H7 (cell line): ENCODE data around the gene CYB561D1. TPM values are rescaled to one million over a fixed set of nuclear protein-coding genes. Genes with fewer than 3 reads are reported as not detected.
"Not testable (repeated sequence)": the region's sequence is repeated elsewhere in the genome, so short reads cannot be mapped to it uniquely, and the experiment has no call there.

Source experiments
- DNase-seq: peaks from one replicate; pipeline ENCODE4 v3.0.0; 2012
- H3K27me3 ChIP-seq: 2 replicates; pipeline ENCODE4 v1.6.0; 2011; ENCODE audit warnings: mild to moderate bottlenecking, low read length; ENCODE audit not compliant: control insufficient read depth, insufficient read depth
- H3K36me3 ChIP-seq: replicated peaks from 2 replicates; pipeline ENCODE4 v1.5.1; 2011; ENCODE audit warnings: low read length; ENCODE audit not compliant: control insufficient read depth, insufficient read depth
- H3K4me3 ChIP-seq: 2 replicates; pipeline ENCODE4 v1.5.1; 2011; ENCODE audit warnings: low read depth, mild to moderate bottlenecking, control low read depth, low read length, moderate library complexity; ENCODE audit not compliant: insufficient read depth
- total RNA-seq: library from RNA; depleted of rRNA; stranded (reverse); fragments of >200 nt; shearing (Covaris generic); gene quantifications from 2 replicates; pipeline ENCODE4 v1.2.3, GENCODE V29; 2014; rRNA removed

Gene CYB561D1, protein sequence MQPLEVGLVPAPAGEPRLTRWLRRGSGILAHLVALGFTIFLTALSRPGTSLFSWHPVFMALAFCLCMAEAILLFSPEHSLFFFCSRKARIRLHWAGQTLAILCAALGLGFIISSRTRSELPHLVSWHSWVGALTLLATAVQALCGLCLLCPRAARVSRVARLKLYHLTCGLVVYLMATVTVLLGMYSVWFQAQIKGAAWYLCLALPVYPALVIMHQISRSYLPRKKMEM
- 3.1 and 4.2 TPM in 2 replicates for total RNA-seq

DNA sequence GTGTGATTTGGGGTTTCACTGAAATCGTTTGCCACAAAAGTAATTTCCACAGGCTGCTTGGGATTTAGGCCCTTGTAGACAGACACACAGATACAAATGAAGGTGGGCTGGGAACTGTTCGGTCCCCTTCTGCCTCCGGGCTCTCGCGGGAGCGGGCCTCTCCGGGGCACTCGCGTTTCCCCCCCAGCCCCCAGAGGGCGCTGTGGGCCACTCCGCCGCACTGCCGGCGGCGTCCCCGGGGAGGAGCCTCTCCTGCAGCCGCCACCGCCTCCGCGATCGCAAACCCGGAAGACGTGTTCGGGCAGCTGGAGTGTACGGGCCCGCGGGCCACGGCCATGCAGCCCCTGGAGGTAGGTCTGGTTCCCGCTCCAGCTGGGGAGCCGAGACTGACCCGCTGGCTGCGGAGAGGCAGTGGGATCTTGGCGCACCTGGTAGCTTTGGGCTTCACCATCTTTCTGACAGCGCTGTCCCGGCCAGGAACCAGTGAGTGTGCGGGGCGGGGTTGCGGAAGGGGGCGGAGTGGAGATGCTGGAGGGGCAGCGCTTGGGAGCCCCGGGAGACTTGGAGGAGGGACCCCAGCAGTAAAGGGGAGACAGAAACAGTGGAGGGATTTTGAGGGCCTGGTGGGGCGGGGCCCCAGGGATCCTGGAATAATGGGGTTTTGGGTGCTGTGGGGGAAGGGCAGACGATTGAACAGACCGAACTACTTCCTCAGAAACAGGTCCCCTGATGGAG is at the start of gene CYB561D1:
Gene CYB561D1, plus strand, starts transcription at position 290 of the 735 bp plus-strand sequence. Its CDS starts 46 bp downstream, at position 336.
- Histone ChIP-seq H3K27me3 (no peaks in the 10 kb centered on the region), H3K4me3 (peak within 1 kb of the TSS; percentile 94), H3K36me3 (peaks cover 1% of the 10 kb centered on the region)
- DNase-seq: peak; percentile 97

DNA sequence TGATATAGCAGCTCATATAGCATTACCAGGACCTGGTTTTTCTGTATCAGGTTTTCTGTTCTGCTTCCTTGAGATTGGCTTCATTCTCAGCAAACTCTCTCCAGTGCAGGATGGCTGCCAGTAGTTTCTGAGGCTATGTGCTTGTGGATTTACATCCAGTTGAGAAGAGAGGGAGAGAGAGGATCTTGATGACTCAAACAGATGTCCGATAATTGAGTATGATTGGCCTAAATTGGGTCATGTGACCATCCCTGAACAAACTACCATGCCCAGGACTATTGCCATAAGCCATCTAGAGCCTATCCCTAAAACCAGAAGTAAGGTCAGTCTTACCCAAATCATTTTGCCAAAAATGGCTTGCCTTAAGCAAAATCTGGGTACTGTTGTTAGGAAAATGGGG is 49.5 kb upstream of the CYB561D1 start:
- Histone ChIP-seq H3K36me3 (no peaks in the 10 kb centered on the region), H3K4me3 (no peak overlapping the region), H3K27me3 (peaks cover 3% of the 10 kb centered on the region)
- DNase-seq: no peak

DNA sequence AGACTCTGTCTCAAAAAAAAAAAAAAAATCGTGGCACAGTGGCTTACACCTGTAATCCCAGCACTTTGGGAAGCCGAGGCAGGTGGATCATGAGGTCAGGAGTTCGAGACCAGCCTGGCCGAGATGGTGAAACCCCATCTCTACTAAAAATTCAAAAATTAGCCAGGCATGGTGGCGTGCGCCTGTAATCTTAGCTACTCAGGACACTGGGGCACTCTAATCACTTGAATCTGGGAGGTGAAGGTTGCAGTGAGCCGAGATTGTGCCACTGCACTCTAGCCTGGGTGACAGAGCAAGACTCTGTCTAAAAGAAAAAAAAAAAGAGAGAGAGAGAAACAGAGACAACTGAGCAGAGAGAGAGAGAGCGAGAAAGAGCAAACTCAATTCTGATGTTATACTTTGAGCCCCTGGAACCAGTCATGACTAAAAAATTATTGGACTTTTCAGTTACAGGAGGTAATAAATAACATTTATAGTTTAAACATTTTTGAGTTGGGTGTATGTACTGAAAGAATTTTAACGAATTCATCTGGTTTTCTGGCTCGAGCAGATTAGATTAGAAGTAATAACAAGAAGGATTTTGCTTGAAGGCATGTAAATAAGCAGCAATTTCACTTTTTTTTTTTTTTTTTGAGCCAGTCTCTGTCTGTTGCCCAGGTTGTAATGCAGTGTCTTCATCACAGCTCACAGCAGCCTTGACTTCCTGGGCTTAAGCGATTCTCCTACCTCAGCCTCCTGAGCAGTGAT is 47.8 kb upstream of the CYB561D1 start:
- not testable (repeated sequence) for H3K27me3 ChIP-seq, DNase-seq, H3K4me3 ChIP-seq, H3K36me3 ChIP-seq

DNA sequence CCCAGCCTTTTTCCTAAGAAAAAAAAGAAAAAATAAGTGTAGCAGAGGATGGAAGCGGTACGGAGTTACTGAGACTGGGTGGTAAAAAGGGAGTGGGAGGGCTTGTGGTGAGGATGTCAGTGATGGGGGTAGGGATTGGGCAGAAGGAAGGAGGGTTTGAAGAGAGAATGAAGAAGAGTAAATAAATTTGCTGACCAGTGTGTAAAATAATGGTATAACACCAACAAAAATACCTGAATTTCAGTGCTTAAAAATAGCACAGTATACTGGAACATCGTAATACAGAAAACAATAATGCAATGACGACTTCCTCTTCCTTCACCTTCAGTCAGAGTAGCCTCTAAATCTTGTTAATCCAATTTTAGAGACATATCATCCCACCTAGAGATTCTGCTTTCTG is 46.4 kb upstream of the CYB561D1 start:
- Histone ChIP-seq H3K4me3 (no peak overlapping the region), H3K36me3 (no peaks in the 10 kb centered on the region), H3K27me3 (peaks cover 3% of the 10 kb centered on the region)
- no peak for DNase-seq

DNA sequence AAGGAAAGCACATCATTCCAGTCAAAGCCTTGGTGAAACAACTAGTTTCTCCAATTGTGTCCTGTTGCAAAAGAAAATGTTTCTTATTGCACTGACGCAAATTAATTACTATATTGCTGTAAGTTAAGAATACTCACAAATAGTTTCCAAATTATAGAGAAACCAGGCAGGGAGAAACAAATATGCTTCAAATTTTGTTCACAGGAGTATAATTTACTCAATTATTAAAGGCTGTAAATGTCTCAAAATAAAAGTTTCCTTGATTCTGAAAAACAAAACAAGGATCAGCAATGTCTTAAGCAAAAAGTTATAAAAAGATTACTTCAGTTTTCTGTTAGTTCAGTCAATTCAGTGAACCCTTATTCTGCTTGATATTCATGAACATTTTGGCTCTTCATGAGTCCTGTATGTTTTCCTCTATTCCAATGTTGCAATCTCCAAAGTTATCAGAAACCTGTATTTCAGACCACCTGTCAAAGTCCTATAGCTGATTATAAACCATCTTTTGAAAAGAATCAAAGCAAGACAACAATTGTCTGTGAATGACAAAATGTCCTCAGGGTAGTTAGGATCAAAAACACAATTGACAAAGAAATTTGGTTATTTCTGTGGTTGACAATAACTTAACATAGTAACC is 39.3 kb upstream of the CYB561D1 start:
- peaks cover 1% of the 10 kb centered on the region; the same call in 1 of the 2 replicates for H3K27me3 ChIP-seq
- no peaks in the 10 kb centered on the region for H3K36me3 ChIP-seq
- DNase-seq: no peak
- no peak overlapping the region for H3K4me3 ChIP-seq

DNA sequence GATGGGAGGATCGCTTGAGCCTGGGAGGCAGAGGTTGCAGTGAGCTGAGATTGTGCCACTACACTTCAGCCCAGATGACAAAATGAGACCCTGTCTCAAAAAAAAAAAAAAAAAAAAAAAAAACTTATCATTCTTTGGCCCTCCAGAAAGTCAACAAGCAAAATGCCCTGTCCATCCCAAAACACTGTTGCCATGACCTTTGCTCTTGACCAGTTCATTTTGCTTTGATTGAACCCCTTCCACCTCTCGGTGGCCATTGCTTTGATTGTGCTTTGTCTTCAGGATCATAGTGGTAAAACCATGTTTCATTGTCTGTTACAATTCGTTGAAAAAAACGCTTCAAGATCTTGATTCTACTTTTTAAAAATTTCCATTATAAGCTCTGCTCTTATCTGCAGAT is 36.1 kb upstream of the CYB561D1 start:
- Histone ChIP-seq H3K27me3 (no peaks in the 10 kb centered on the region; the same call in 1 of the 2 replicates), H3K36me3 (no peaks in the 10 kb centered on the region)
- no peak for DNase-seq

DNA sequence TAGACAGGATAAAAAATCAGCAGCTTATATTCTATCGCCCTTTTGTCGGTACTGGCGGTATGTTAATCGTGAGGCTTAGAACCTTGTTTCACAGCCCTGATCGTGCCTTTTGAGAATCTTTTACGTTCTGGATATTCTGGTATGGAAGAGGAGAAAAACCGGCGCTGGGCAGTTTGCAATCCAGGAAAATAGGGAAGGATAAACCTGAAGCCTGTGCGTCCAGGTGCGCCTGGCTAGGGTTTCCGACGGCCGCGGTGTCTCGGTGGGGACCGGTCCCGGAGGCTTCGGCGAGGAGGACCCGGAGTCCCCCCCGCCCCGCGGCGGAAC is 27.8 kb upstream of the CYB561D1 start:
- H3K27me3 ChIP-seq: peaks cover 65% of the 10 kb centered on the region
- H3K36me3 ChIP-seq: no peaks in the 10 kb centered on the region
- peak overlapping the region; percentile 65 for H3K4me3 ChIP-seq
- DNase-seq: no peak

More for the DNA sequence above, 36.1 kb upstream of the CYB561D1 start:
- H3K4me3 ChIP-seq: no peak overlapping the region

DNA sequence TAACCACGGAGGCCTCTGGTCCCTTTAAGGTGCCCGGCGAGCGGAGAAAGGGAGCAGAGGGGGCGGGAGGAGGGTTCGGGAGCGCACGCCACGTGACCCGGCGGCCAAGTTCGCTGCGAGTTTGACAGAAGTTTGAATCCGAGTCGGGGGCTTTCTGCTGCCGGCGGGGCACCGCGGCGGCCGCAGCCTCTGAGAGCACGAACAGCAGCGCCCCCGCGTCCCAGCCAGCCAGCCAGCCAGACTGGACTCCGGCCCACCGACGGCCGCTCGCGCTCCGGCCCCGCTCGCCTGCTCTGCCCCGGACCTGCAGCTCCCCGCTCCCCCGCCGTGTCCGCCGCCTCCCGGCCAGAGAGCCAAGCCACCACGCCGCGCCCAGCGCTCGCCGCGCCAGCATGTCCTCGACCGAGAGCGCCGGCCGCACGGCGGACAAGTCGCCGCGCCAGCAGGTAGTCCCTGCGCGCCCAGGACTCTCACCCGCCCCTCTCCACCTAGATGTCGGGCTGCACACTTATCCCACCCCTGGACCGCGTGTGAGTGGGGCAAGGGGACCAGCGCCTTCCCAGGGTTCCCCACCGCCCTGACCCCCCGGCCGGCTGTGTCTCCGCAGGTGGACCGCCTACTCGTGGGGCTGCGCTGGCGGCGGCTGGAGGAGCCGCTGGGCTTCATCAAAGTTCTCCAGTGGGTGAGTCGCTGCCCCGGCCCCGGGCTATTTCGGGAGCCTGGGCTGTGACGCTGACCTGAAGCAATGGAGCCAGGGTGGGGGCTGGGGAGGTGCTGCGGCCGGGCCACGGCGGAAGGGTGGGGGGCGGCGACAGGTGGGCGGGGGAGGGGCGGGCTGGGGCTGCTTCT is 27.2 kb upstream of the CYB561D1 start, which contains the start of gene SYPL2:
Gene SYPL2, plus strand, starts transcription at position 95 of the 849 bp plus-strand sequence. Its CDS starts 298 bp downstream, at position 393.
- DNase-seq: peak; percentile 91
- Histone ChIP-seq H3K36me3 (no peaks in the 10 kb centered on the region), H3K27me3 (peaks cover 65% of the 10 kb centered on the region), H3K4me3 (peak within 1 kb of the TSS; percentile 65)

DNA sequence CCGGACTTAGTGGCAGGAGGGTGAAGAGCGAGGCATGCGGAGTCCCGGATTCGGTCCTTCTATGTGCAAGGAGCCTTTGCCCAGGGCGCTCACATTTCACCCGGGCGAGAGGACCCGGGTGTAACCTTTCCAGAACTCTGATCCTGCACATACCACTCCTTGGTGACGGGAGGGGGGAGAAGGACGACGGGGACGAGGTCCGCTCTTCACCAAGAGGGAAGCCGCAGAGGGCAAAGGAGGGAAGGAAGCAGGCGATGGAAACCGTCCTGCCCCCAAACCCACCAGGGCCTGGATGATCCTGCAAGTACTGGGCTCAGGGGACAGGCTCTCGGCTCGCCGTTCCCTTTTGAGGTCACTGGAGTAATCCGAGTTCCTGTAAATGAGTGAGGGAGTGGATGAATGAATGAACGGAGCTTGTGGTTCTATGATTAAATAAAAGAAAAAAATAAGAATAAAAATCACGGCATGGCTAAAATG is 26.6 kb upstream of the CYB561D1 start:
- Histone ChIP-seq H3K4me3 (peak overlapping the region; percentile 65), H3K27me3 (peaks cover 65% of the 10 kb centered on the region), H3K36me3 (no peaks in the 10 kb centered on the region)
- DNase-seq: no peak

DNA sequence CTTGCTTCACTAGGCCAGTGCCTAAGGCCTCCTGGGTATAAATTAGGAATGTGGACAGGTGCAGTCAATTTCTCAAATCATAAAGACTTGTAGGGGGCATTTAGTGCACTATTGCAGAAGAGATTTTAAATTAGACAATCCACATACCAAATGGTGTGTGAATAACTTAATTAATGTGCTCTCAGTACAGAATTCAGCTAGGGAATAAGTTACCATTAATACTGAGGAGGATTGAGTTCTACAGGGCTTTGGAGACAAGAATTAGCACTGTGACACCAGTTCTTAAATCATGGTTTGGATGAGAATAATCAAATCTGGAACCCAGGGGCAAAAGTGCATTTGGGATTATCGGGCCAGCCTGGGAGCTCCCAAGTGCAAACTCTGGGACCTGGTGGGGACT is 25.8 kb upstream of the CYB561D1 start:
- H3K27me3 ChIP-seq: peaks cover 63% of the 10 kb centered on the region
- no peak overlapping the region for H3K4me3 ChIP-seq

DNA sequence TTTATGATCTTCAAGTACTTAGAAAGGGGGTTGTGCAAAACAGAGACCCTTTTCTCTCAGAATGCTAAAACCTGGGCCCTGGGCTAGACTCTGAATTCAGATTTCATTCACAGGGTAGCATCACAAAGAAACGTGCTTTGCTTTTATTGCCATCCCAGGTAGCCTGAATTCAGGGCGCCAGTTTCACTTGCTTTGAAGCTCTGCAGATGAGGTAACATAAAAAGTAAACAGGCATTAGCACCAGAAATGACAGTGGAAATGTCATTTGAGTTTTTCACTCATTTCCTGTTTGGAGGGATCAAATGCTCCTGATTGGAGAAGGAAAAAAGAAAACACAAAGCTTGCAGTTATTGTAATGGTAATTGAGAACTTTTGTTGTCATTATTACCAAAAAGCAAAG is 25.0 kb upstream of the CYB561D1 start:
- DNase-seq: no peak
- Histone ChIP-seq H3K36me3 (no peaks in the 10 kb centered on the region), H3K4me3 (no peak overlapping the region), H3K27me3 (peaks cover 59% of the 10 kb centered on the region)

More for the DNA sequence above, 25.8 kb upstream of the CYB561D1 start:
- no peak for DNase-seq
- no peaks in the 10 kb centered on the region for H3K36me3 ChIP-seq

DNA sequence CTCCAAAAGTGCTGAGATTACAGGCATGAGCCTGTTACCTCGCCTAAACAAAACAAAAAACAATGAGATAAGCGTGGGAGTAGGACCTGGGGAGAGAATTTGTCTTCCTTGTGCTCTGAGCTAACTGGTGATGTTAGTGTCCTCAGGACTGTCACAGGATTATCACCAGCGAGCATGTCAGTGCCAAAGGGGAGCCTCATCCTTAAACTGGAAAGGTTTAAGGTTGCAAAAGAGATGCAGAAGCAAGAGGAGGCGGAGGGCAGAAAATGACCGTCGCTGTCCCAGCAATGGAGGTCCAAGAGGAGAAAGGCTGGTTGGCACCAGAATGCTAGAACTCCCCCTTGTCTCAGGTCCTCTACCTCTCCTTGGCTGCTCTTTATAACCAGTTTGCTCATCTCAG is 23.6 kb upstream of the CYB561D1 start:
- DNase-seq: no peak
- H3K36me3 ChIP-seq: no peaks in the 10 kb centered on the region
- peaks cover 47% of the 10 kb centered on the region for H3K27me3 ChIP-seq
- H3K4me3 ChIP-seq: no peak overlapping the region

DNA sequence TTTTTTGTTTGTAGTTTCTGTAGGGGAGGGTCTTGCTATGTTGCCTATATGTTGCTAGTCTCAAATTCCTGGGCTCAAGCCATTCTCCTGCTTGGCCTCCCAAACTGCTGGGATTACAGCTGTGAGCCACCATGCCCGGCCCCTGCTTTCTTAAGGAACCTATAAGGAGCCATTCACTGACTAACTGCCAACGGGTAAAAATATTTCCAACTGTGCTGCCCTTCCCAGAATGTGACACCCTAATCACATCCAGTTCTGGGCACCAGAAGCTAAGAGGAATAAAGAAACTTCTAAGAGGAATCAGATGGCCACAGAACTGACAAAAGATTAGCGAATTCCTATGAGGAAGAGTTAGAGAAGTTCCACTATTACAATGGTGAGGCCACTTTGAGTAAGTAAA is 21.1 kb upstream of the CYB561D1 start:
- Histone ChIP-seq H3K36me3 (no peaks in the 10 kb centered on the region), H3K4me3 (no peak overlapping the region), H3K27me3 (peaks cover 25% of the 10 kb centered on the region)
- DNase-seq: no peak
